ENCODE results near the gene MGAT4A. TPM values are rescaled to one million over a fixed set of nuclear protein-coding genes. Genes with fewer than 3 reads are reported as not detected.

The MGAT4A gene
- total and polyA plus RNA-seq, 2 of the 8 experiments (the other 6 are each of a cell fraction or from before 2014, with no cell fraction given) = 1.4 to 7.7 TPM

- Histone ChIP-seq H3K36me3 (ENCODE audit: control insufficient read depth in 2 of 4, insufficient read depth in 4 of 4, low read length in 3 of 4) (no peaks in the 10 kb centered on the region), H3K23ac (ENCODE audit: insufficient read length) (no peak overlapping the region), H3K14ac (ENCODE audit: insufficient read length) (no peak overlapping the region), H3K4me2 (ENCODE audit: insufficient read depth in 1 of 2, low read depth in 2 of 2, low read length in 2 of 2) (no peak overlapping the region), H2BK12ac (ENCODE audit: low read depth, low read length) (no peak overlapping the region), H3K56ac (replicated peaks; ENCODE audit: insufficient read length, low read depth, low read length) (no peak overlapping the region), H3K4ac (replicated peaks; ENCODE audit: insufficient read length, low read depth, low read length) (no peak overlapping the region), H2BK120ac (replicated peaks; ENCODE audit: low read depth, low read length) (no peak overlapping the region), H3K4me3 (ENCODE audit: extremely low read depth in 1 of 4, insufficient read depth in 2 of 4, low read depth in 3 of 4, low read length in 4 of 4) (no peak overlapping the region), H4K20me1 (replicated peaks in 1 of 2; ENCODE audit: control insufficient read depth in 1 of 2, insufficient read depth in 2 of 2, low read length in 2 of 2) (no peaks in the 10 kb centered on the region), H4K8ac (ENCODE audit: extremely low read depth, insufficient read depth, low read length) (no peak overlapping the region), H3K79me2 (ENCODE audit: control insufficient read depth in 1 of 2, insufficient read depth in 2 of 2, low read length in 2 of 2) (no peaks in the 10 kb centered on the region), H2AK5ac (ENCODE audit: low read depth, low read length) (no peak overlapping the region), H4K5ac (ENCODE audit: insufficient read length, low read depth, low read length) (no peak overlapping the region), H3K23me2 (ENCODE audit: low read depth, low read length) (no peaks in the 10 kb centered on the region), H3K27me3 (replicated peaks in 1 of 4; ENCODE audit: control insufficient read depth in 3 of 4, extremely low read depth in 1 of 4, insufficient read depth in 3 of 4, low read length in 3 of 4) (no peaks in the 10 kb centered on the region), H2BK15ac (ENCODE audit: low read length) (no peak overlapping the region), H2BK5ac (ENCODE audit: low read depth, low read length) (no peak overlapping the region), H4K91ac (replicated peaks; ENCODE audit: insufficient read length, low read length) (no peak overlapping the region), H2BK20ac (ENCODE audit: low read length) (no peak overlapping the region), H3K27ac (ENCODE audit: low read depth, low read length) (no peak overlapping the region), H2AFZ (ENCODE audit: low read length) (no peak overlapping the region), H3K18ac (ENCODE audit: extremely low read depth, low read length) (no peak overlapping the region), H3K9me3 (ENCODE audit: insufficient read depth in 2 of 2, low read depth in 1 of 2, low read length in 1 of 2) (no peaks in the 10 kb centered on the region), H3K4me1 (replicated peaks in 1 of 4; ENCODE audit: control insufficient read depth in 3 of 4, insufficient read depth in 4 of 4, low read length in 3 of 4) (no peaks in the 10 kb centered on the region), H3K9ac (replicated peaks in 1 of 4; ENCODE audit: extremely low read depth in 1 of 4, low read depth in 3 of 4, low read length in 3 of 4) (no peak overlapping the region), H3K79me1 (ENCODE audit: low read depth, low read length) (no peaks in the 10 kb centered on the region)
- FAIRE-seq (no peak), DNase-seq (ENCODE audit: low read depth in 1 of 2, low spot score in 2 of 2) (no peak)
- no peak for TF ChIP-seq NRF1 (IDR thresholded peaks at IDR 0.05; ENCODE audit: low read depth, low read length)
- no peak for TF ChIP-seq MAX (IDR thresholded peaks at IDR 0.05)
- no peak for TF ChIP-seq CREB1 (IDR thresholded peaks at IDR 0.05)
- no peak for TF ChIP-seq CEBPB (IDR thresholded peaks at IDR 0.05; ENCODE audit: low read depth, low read length)
- no peak for TF ChIP-seq SP2 (IDR thresholded peaks at IDR 0.05; ENCODE audit: low read length)
- TF ChIP-seq BCL11A (IDR thresholded peaks at IDR 0.05; ENCODE audit: low read depth in 2 of 2, low read length in 2 of 2) = no peak
- TF ChIP-seq PHF8 (conservative IDR thresholded peaks at IDR 0.05; ENCODE audit: low read depth, low read length) = no peak
- TF ChIP-seq GTF2F1 (IDR thresholded peaks at IDR 0.05; ENCODE audit: borderline replicate concordance, low read depth, low read length) = no peak
- ChIA-PET POLR2A (ENCODE audit: partially characterized antibody) (no interaction called here), CTCF (ENCODE audit: partially characterized antibody) (interaction anchor here (0.9 to 1.8 kb wide), 4 partner anchors 12 to 51 kb away, joined by 3 to 5 read pairs (median 3); no protein-coding TSS in a partner anchor)
- WGBS, 2 experiments (ENCODE audit: extremely low coverage in 1 of 2, insufficient coverage in 1 of 2, insufficient read length in 1 of 2, insufficient replicate concordance in 2 of 2, low coverage in 1 of 2, low lambda C conversion rate in 2 of 2, missing lambda C conversion rate in 1 of 2) = 92% methylated on average over 14 of the region's 14 CpGs; no CpG with 5 or more reads in 1 of the 2 experiments
Observed at GRCh38 chr2:98685930-98686887, 44.7 kb downstream of the MGAT4A start.

Measured in H1 (cell line).